HG02840 (cell line): ENCODE measurements around the gene NT5M.
"Not testable (repeated sequence)": the region's sequence is repeated elsewhere in the genome, so short reads cannot be mapped to it uniquely, and the experiment has no call there.

Experiments used
- ATAC-seq: cut with Tn5 transposase; IDR thresholded peaks from one replicate; pipeline ENCODE4 v1.9.1; 2021; ENCODE audit warnings: mild to moderate bottlenecking, moderate library complexity, moderate number of reproducible peaks; ENCODE audit not compliant: unreplicated experiment, low FRiP score

The NT5M gene

GRCh38 chr17:17366941-17367875 lies 64.0 kb downstream of the NT5M start:
- no peak for ATAC-seq

GRCh38 chr17:17367931-17368330 lies 64.8 kb downstream of the NT5M start:
- ATAC-seq = no peak

GRCh38 chr17:17370711-17371110 lies 67.5 kb downstream of the NT5M start:
- no peak for ATAC-seq

DNA sequence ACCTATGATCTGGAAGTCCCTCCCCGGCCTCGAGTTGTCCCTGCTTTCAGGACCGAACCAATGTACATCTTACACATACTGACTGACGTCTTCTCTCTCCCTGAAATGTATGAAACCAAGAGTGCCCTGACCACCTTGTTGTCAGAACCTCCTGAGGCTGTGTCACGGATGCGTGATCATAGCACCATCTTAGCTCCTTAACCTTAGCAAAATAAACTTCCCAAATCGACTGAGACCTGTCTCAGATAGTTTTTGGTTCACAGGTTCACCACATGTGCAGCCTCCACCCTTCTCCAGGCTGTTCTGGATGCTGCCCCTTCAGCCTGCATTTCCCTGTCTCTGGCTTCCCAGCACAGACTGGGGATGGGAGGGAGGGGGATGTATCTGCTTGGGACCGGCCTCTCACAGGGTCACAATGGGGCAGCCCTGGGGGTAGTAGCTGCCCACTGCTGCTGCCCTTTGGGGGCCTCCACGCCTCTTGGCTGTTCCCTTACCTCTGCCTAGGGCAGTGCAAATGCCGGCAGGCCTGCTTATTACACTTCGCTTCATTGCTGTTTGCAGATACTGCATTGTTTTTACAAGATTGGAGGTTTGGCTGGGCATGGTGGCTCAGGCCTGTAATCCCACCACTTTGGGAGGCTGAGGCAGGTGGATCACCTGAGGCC lies 69.8 kb downstream of the NT5M start:
- ATAC-seq = no peak

GRCh38 chr17:17375841-17376240 lies 72.7 kb downstream of the NT5M start:
- no peak for ATAC-seq

DNA sequence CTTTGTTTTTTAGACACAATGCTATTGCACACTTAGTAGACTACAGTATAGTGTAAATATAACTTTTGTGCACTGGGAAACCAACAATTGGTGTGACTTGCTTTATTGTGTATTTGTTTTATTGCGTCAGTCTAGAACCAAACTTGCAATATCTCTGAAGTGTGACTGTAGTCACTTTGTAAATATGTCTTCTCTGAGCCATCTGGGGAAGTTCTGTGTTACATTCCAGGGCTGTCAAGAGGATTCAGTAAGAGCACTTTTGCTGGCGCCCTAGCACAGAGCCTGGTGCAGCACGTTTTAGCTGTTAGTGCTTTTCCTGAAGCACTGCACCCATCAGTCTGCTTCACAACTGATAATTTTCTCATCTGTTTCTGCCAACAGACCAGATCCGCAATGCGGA lies 73.2 kb downstream of the NT5M start:
- no peak for ATAC-seq

GRCh38 chr17:17377071-17377967 lies 74.1 kb downstream of the NT5M start:
- ATAC-seq = no peak

DNA sequence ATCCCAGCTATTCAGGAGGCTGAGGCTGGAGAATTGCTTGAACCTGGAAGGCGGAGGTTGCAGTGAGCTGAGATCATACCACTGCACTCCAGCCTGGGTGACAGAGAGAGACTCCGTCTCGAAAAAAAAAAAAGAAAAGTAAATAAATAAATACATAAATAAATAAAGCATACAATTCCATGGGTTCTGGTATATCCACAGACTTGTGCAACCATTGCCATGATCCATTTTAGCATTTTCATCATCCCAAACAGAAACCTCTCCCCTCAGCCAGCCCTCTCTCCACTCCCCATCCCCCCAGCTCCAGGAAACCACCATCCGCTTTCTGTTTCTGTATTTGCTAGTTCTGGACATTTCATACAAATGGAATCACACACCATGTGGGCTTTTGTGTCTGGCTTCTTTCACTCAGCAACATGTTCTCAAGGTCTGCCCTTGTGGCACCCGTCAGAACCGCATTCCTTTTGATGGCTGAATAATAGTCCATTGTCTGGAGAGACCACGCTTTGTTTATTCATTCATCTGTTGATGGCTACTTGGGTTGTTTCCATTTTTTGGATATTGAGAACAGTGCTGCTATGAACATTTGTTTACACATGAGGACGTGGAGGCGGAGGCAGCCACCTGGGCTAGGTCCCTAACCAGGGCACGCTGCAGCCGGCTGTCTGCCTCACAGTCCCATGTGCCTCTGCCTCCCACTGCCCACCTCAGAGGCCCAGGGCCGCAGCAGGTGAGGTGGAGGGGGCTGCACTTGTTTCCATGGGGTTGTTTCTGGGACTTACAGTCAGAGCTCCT lies 76.2 kb downstream of the NT5M start:
- ATAC-seq = no peak

- no peak for ATAC-seq
These were observed 77.2 kb downstream of the NT5M start for GRCh38 chr17:17380145-17380925.

DNA sequence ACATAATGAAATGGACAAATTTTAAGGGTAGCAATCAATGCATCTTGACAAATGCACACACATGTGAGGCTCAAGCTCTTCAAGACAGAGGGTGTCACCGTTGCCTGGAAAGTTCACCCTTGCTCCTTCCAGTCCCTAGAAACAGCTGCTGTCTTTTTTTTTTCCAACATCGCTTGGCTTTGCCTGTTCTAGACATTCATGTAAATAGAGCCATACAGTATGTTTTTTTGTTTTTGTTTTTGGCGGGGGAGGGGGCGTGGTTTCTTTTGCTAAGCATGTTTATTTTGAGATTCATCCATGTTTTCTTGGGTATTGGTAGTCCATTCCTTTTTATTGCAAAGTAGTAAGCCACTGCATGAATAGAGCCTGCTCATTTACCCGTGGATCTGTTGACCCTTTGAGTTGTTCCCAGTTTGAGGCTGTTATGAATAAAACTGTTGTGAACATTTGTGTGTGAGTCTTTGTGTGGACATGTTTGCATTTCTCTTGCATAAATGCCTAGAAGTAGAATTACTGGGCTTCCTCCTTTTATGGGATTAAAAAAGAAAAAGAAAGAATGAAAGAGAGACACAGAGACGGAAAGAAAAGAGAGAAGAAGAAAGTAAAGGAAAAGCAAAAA lies 78.4 kb downstream of the NT5M start:
- ATAC-seq = no peak

- no peak for ATAC-seq
These were observed 78.9 kb downstream of the NT5M start for GRCh38 chr17:17382065-17382459.

DNA sequence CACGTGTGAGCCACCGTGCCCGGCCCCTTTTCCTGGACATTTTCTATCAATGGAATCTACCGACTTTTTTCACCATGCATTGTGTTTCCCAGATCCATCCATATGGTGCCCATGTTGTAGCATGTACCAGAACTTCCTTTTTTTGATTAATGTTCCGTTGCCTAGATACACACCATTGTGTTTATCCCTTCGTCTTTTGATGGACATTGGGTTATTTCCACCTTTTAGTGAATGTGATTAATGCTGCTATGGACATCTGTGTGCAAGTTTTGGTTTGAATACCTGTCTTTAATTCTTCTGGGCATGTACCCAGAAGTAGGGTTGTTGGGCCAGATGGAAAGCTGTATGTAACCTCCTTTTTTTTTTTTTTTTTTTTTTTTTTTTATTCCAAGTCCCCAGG lies 79.8 kb downstream of the NT5M start:
- ATAC-seq = no peak

DNA sequence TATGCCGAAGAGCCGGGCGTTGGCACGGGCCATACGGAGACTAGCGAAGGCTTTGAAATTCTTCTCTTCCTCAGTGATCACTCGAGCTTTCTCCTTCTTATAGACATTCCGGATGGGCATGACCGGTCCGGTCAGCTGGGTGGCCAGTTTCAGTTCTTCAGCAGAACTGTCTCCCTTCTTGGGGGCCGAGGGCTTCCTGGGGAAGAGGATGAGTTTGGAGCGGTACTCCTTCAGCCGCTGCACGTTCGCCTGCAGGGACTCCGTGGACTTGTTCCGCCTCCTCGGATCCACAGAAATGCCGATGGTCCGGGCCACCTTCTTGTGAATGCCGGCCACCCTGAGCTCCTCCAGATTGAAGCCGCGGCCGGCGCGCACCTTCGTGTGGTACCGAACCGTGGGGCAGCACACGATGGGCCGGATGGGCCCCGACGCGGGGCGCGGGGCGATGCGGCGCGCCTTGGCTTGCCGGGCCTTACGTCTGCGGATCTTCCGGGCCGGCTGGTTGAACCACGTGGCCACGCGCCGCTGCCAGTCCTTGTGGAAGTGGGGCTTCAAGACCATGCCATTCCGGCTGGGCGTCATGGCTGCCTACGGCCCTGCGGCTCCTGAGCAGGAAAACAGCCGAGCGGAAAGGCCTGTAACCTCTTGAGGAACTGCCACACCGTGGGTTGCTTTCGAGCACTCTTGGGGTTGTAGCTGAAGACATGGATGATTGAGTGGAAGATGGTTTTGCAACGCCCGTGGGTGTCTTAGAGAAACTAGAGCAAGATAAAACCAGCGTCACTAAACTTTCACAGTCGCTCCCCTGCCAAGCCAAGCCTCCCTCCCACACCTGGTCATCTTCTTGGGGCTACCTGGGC lies 80.5 kb downstream of the NT5M start:
- not testable (repeated sequence) for ATAC-seq

DNA sequence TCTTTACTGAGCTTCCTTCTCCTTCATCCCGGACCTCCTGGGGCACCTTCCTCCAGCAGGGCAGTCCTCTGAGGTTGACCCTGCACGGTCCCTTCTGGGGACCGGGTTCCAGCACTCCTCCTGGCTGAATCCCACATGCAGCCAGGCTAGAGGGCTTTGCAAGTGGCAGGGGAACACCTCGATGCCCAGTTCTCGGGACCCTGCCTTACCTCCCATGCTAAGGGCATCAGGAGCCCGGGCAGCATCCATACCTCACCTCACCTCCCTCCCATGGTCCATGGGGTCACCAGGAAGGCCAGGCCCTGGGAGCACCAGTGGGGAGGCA lies 81.1 kb downstream of the NT5M start:
- ATAC-seq = no peak

DNA sequence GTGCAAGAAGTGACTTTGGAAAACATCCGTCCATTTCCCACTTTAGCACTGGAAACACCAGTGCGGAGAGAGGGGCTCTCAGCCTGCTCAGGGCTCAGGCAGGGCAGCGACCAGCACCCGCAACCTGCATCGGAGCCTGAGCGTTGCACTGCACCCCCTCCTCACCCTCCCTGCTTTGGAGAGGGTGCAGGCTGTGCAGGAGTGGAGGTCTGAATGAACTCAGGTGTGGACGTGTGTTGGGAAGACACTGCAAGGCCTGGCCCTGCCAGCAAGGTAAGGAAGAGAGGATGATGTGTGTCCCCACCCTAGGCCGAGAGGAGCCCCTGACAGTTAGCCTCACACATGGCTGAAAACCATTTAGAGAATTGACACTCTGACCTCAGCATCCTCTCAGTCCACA lies 81.8 kb downstream of the NT5M start:
- no peak for ATAC-seq

- ATAC-seq = no peak
These were observed 82.3 kb downstream of the NT5M start for GRCh38 chr17:17385491-17385890.

DNA sequence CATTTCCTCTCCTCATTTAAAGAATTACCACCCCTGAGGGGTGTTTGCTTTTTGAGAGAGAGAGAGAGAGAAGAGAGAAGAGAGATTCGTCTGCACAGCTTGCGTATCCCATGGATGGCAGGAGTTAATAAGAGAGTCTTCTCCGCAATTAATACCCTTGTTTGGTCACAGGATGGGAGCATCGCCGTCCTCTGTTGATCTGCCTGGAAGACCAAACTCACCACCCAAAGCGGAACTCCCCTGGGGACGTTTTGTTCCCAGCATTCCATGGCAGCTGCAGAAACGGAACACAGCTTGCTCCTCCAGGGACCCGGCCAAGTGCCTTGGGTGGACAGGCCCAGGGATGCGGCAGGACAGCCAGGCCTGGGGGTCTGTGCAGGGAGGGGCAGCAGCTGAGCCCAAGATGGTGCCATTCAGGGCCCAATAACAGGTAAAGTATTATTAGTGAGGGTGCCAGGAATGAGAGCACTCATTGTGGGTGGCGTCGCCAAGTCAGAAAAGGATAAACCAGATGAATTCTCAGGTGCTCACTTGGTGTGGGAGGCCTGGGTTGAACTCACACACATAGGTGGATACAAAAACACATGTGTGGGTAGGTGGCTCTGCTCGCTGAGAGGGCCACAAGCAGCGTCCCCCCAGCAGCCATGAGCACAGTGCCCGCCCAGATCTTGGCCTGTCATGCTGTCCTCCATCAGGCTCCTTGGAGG lies 83.1 kb downstream of the NT5M start:
- ATAC-seq = no peak
